ENCODE data around the gene UBE2E1.

Gene UBE2E1

DNA sequence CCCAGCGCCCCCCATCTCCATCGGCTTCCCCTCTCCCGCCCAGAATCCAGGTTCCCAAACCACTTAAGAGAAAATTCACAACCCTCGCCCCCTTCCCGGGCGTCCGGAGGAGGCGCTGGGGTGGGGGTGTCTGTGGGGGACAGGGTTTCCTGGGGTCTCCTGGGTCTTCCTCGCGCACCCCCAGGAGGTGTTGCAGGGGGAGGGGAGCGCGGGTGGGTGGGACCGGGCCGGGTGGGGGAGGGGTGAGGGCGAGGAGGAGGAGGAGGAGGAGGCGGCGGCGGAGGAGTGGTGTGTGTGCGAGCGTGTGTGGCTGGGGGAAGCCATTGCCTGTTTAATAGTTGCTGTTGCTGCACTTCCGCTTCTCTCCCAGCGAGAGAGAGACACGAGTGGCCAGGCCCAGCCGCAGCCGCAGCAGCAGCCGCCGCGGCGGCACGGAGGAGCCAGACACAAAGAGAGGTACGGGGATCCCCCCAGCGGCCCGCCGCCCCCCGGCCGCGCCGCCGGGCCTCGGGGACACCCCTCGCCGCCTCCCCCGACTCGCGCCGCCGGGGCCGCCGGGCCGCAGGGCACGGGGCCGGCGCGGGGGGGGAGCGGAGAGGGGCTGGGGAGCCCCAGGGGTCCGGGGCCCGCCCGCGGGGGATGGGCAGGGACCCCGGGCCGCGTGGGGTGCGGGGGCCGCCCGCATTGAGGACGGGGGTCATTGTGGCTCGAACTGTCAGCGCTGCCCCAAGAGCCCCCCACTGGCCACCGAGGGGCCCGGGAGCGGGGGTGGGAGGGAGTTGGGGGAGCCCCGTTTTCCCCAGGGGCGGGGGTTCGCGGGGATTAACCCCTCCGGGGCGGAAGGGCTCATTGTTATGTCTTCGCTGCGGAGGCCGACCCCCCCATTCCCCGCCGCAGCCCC is at the start of gene UBE2E1:
Gene UBE2E1, plus strand, starts transcription at position 323 of the 901 bp plus-strand sequence. CDS start 1,315 bp downstream, outside the sequence.
- no peak for TF ChIP-seq EZH2 (IDR thresholded peaks at IDR 0.05; ENCODE audit: borderline replicate concordance, low read length)
- TF ChIP-seq, protein P1, sequence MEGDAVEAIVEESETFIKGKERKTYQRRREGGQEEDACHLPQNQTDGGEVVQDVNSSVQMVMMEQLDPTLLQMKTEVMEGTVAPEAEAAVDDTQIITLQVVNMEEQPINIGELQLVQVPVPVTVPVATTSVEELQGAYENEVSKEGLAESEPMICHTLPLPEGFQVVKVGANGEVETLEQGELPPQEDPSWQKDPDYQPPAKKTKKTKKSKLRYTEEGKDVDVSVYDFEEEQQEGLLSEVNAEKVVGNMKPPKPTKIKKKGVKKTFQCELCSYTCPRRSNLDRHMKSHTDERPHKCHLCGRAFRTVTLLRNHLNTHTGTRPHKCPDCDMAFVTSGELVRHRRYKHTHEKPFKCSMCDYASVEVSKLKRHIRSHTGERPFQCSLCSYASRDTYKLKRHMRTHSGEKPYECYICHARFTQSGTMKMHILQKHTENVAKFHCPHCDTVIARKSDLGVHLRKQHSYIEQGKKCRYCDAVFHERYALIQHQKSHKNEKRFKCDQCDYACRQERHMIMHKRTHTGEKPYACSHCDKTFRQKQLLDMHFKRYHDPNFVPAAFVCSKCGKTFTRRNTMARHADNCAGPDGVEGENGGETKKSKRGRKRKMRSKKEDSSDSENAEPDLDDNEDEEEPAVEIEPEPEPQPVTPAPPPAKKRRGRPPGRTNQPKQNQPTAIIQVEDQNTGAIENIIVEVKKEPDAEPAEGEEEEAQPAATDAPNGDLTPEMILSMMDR (IDR thresholded peaks at IDR 0.05; ENCODE audit: low read length) = no peak
- H3K4me1 ChIP-seq (ENCODE audit: insufficient read depth, low read length, severe bottlenecking) = peaks cover 43% of the 10 kb centered on the region
- H3K79me2 ChIP-seq (ENCODE audit: insufficient read depth, low read length) = no peaks in the 10 kb centered on the region
- peak within 1 kb of the TSS; percentile 11 for H3K27ac ChIP-seq (ENCODE audit: low read depth, low read length, poor library complexity, severe bottlenecking)
- H3K27me3 ChIP-seq (ENCODE audit: insufficient read depth, low read length) = no peaks in the 10 kb centered on the region
- peak within 1 kb of the TSS; percentile 43 for H2AFZ ChIP-seq (ENCODE audit: low read length)
- H3K36me3 ChIP-seq (ENCODE audit: insufficient read depth, low read length) = peaks cover 15% of the 10 kb centered on the region; the same call in 1 of the 2 replicates
- H3F3A ChIP-seq (ENCODE audit: insufficient read depth, low read length) = 0 out of 2 replicates have a peak, but pooled peaks cover 4% of the 10 kb centered on the region
- peak within 1 kb of the TSS; percentile 72 for H3K4me3 ChIP-seq (ENCODE audit: low read depth, low read length, poor library complexity, severe bottlenecking)
- no peaks in the 10 kb centered on the region for H4K20me1 ChIP-seq (ENCODE audit: insufficient read depth, low read length)
- H3K9me3 ChIP-seq (ENCODE audit: low read length) = no peaks in the 10 kb centered on the region
- H3K4me2 ChIP-seq (ENCODE audit: low read length) = peak within 1 kb of the TSS; percentile 79
- peak within 1 kb of the TSS; percentile 75 for H3K9ac ChIP-seq (ENCODE audit: low read length)
- no peaks in the 10 kb centered on the region for H3K9me2 ChIP-seq (ENCODE audit: low read depth, low read length)

GRCh38 chr3:23756206-23756840 is 49.4 kb upstream of the UBE2E1 start:
- Histone ChIP-seq H3F3A (ENCODE audit: insufficient read depth, low read length) (no peaks in the 10 kb centered on the region), H3K79me2 (ENCODE audit: insufficient read depth, low read length) (no peaks in the 10 kb centered on the region), H3K4me1 (ENCODE audit: insufficient read depth, low read length, severe bottlenecking) (peaks cover 42% of the 10 kb centered on the region), H3K9me2 (ENCODE audit: low read depth, low read length) (no peaks in the 10 kb centered on the region), H3K27ac (ENCODE audit: low read depth, low read length, poor library complexity, severe bottlenecking) (no peak overlapping the region), H3K4me2 (ENCODE audit: low read length) (no peak overlapping the region), H3K4me3 (ENCODE audit: low read depth, low read length, poor library complexity, severe bottlenecking) (no peak overlapping the region), H3K36me3 (ENCODE audit: insufficient read depth, low read length) (no peaks in the 10 kb centered on the region), H3K27me3 (ENCODE audit: insufficient read depth, low read length) (no peaks in the 10 kb centered on the region), H3K9ac (ENCODE audit: low read length) (no peak overlapping the region), H3K9me3 (ENCODE audit: low read length) (no peaks in the 10 kb centered on the region), H4K20me1 (ENCODE audit: insufficient read depth, low read length) (no peaks in the 10 kb centered on the region), H2AFZ (ENCODE audit: low read length) (no peak overlapping the region)
- TF ChIP-seq EZH2 (IDR thresholded peaks at IDR 0.05; ENCODE audit: borderline replicate concordance, low read length) = no peak
- TF ChIP-seq, protein P1 (IDR thresholded peaks at IDR 0.05; ENCODE audit: low read length) = no peak

GRCh38 chr3:23758253-23758838 is 47.4 kb upstream of the UBE2E1 start:
- 0 out of 2 replicates have a peak, but pooled peaks cover 6% of the 10 kb centered on the region for H3F3A ChIP-seq (ENCODE audit: insufficient read depth, low read length)
- no peaks in the 10 kb centered on the region for H3K9me3 ChIP-seq (ENCODE audit: low read length)
- no peaks in the 10 kb centered on the region for H3K9me2 ChIP-seq (ENCODE audit: low read depth, low read length)
- H3K27me3 ChIP-seq (ENCODE audit: insufficient read depth, low read length) = no peaks in the 10 kb centered on the region
- peaks cover 60% of the 10 kb centered on the region for H3K4me1 ChIP-seq (ENCODE audit: insufficient read depth, low read length, severe bottlenecking)
- peak overlapping the region; percentile 17 for H3K27ac ChIP-seq (ENCODE audit: low read depth, low read length, poor library complexity, severe bottlenecking)
- H4K20me1 ChIP-seq (ENCODE audit: insufficient read depth, low read length) = no peaks in the 10 kb centered on the region
- H2AFZ ChIP-seq (ENCODE audit: low read length) = no peak overlapping the region
- no peak for TF ChIP-seq EZH2 (IDR thresholded peaks at IDR 0.05; ENCODE audit: borderline replicate concordance, low read length)
- TF ChIP-seq, protein P1 (IDR thresholded peaks at IDR 0.05; ENCODE audit: low read length) = no peak
- H3K4me3 ChIP-seq (ENCODE audit: low read depth, low read length, poor library complexity, severe bottlenecking) = no peak overlapping the region
- H3K4me2 ChIP-seq (ENCODE audit: low read length) = no peak overlapping the region
- no peaks in the 10 kb centered on the region for H3K36me3 ChIP-seq (ENCODE audit: insufficient read depth, low read length)
- no peaks in the 10 kb centered on the region for H3K79me2 ChIP-seq (ENCODE audit: insufficient read depth, low read length)
- no peak overlapping the region for H3K9ac ChIP-seq (ENCODE audit: low read length)
